Upper lobe of left lung (tissue), 4 donors: ENCODE measurements around the gene MEGF10.

ENCODE experiments used
- CTCF ChIP-seq, 6 experiments: fragments of 450-650 bp in 4 of 6; fragments of 200-600 bp in 2 of 6; sonication (generic) in 2 of 6; IDR thresholded peaks; one replicate each; pipeline ENCODE4 v1.5.1; 2016 to 2019; ENCODE audit warnings: antibody characterized with exemption in 6 of 6
- POLR2A ChIP-seq, 4 donors: fragments of 450-650 bp; IDR thresholded peaks; one replicate each; pipeline ENCODE4 v1.5.1; 2016 to 2017; ENCODE audit warnings: antibody characterized with exemption in 4 of 4, mild to moderate bottlenecking in 2 of 4
- POLR2AphosphoS5 ChIP-seq, 2 donors: sonication (generic); formaldehyde crosslinking; IDR thresholded peaks; one replicate each; pipeline ENCODE4 v1.5.1; 2017; ENCODE audit warnings: antibody characterized with exemption in 2 of 2

GRCh38 chr5:127343313-127343712 is 52.7 kb downstream of the MEGF10 start:
- TF ChIP-seq CTCF (IDR thresholded peaks at IDR 0.05) (no peak), POLR2A (IDR thresholded peaks at IDR 0.05) (no peak), POLR2AphosphoS5 (IDR thresholded peaks at IDR 0.05) (no peak)
